B cell (primary cell): ENCODE results near the gene HOXB13. TPM values are rescaled to one million over a fixed set of nuclear protein-coding genes. Genes with fewer than 3 reads are reported as not detected.

Experiments used
- ATAC-seq: fragments of 200-7000 bp; cut with Tn5 transposase; one replicate; pipeline ENCODE4 v1.10.0; 2021; ENCODE audit warnings: low read depth, mild to moderate bottlenecking, moderate number of reproducible peaks, moderate library complexity
- CTCF ChIA-PET: fragments of 350-600 bp; sonication (Branson Sonifier 250); formaldehyde crosslinking; loops from one replicate; lab custom pipeline; 2021; ENCODE audit warnings: antibody characterized with exemption, inconsistent platforms; lab: Charles Lee
- POLR2A ChIA-PET: fragments of 350-600 bp; sonication (Branson Sonifier 250); formaldehyde crosslinking; loops from one replicate; lab custom pipeline; 2021; ENCODE audit warnings: antibody characterized with exemption; lab: Charles Lee
- DNase-seq: peaks from one replicate; pipeline ENCODE4 v3.0.0; 2013
- H2AFZ ChIP-seq: 2 replicates; pipeline ENCODE4 v1.6.1; 2012; ENCODE audit warnings: mild to moderate bottlenecking, low read depth, low read length; ENCODE audit not compliant: insufficient read depth, poor library complexity, severe bottlenecking
- H3K27ac ChIP-seq, 2 donors: 1 replicate in 1 of 2; 2 replicates in 1 of 2; pipeline ENCODE4 v1.5.1; 2012 to 2013; ENCODE audit warnings: low read length in 2 of 2, mild to moderate bottlenecking in 2 of 2, moderate library complexity in 1 of 2
- H3K27me3 ChIP-seq, 4 experiments: fragments of 200-600 bp in 1 of 4; sonication (generic) in 1 of 4; replicated peaks in 1 of 4; 1 replicate in 2 of 4; 2 replicates in 2 of 4; pipeline versions ENCODE4 v1.6.1 to v1.7.0; 2013 to 2016; ENCODE audit warnings: low read length in 3 of 4, mild to moderate bottlenecking in 2 of 4, mixed read lengths in 1 of 4, moderate library complexity in 1 of 4; ENCODE audit not compliant: insufficient read depth in 4 of 4, control insufficient read depth in 3 of 4; ENCODE audit errors: control extremely low read depth in 1 of 4
- H3K36me3 ChIP-seq, 2 experiments: replicated peaks in 1 of 2; 1 replicate in 1 of 2; 2 replicates in 1 of 2; pipeline versions ENCODE4 v1.6.1 to v1.7.1; 2013; ENCODE audit warnings: low read length in 1 of 2; ENCODE audit not compliant: insufficient read depth in 2 of 2, control insufficient read depth in 1 of 2; ENCODE audit errors: control extremely low read depth in 1 of 2, extremely low read depth in 1 of 2
- H3K4me1 ChIP-seq, 2 donors: fragments of 200-600 bp in 1 of 2; sonication (generic) in 1 of 2; 1 replicate in 1 of 2; 2 replicates in 1 of 2; pipeline versions ENCODE4 v1.5.1 to v1.6.1; 2013 to 2017; ENCODE audit warnings: low read length in 2 of 2; ENCODE audit not compliant: control insufficient read depth in 2 of 2, insufficient read depth in 2 of 2
- H3K4me2 ChIP-seq: replicated peaks from 2 replicates; pipeline ENCODE3; 2012; ENCODE audit warnings: mild to moderate bottlenecking, low read depth, low read length; ENCODE audit not compliant: poor library complexity, severe bottlenecking
- H3K4me3 ChIP-seq, 5 experiments: fragments of 200-600 bp in 1 of 5; sonication (generic) in 1 of 5; 1 replicate in 3 of 5; 2 replicates in 2 of 5; pipeline versions ENCODE4 v1.5.1 to v1.7.0; 2011 to 2016; ENCODE audit warnings: low read length in 4 of 5, mild to moderate bottlenecking in 4 of 5, low read depth in 2 of 5, control low read depth in 1 of 5, moderate library complexity in 1 of 5; ENCODE audit not compliant: insufficient read depth in 1 of 5; ENCODE audit errors: control extremely low read depth in 1 of 5, extremely low read depth in 1 of 5
- H3K79me2 ChIP-seq: fragments of 200-600 bp; sonication (generic); one replicate; pipeline ENCODE4 v1.6.0; 2016; ENCODE audit warnings: low read length; ENCODE audit not compliant: control insufficient read depth, insufficient read depth
- H3K9ac ChIP-seq: fragments of 200-600 bp; sonication (generic); 2 replicates; pipeline ENCODE4 v1.6.1; 2017; ENCODE audit warnings: mild to moderate bottlenecking, low read length, moderate library complexity
- H3K9me3 ChIP-seq, 3 donors: one replicate each; pipeline versions ENCODE4 v1.6.1 to v1.7.1; 2013; ENCODE audit warnings: low read length in 2 of 3; ENCODE audit not compliant: control insufficient read depth in 2 of 3, insufficient read depth in 1 of 3; ENCODE audit errors: control extremely low read depth in 1 of 3
- H4K20me1 ChIP-seq: 2 replicates; pipeline ENCODE4 v1.6.0; 2012; ENCODE audit warnings: mild to moderate bottlenecking, low read length; ENCODE audit not compliant: insufficient read depth, control insufficient read depth, poor library complexity, severe bottlenecking
- H3K27ac Mint-ChIP-seq: one replicate; pipeline ENCODE4 v1.8.0; 2021; ENCODE audit warnings: mixed read lengths
- H3K27me3 Mint-ChIP-seq: one replicate; pipeline ENCODE4 v1.8.0; 2021; ENCODE audit warnings: mixed read lengths
- H3K4me1 Mint-ChIP-seq: one replicate; pipeline ENCODE4 v1.8.0; 2021; ENCODE audit warnings: mixed read lengths
- H3K4me3 Mint-ChIP-seq: one replicate; pipeline ENCODE4 v1.8.0; 2021; ENCODE audit warnings: mixed read lengths
- H3K9me3 Mint-ChIP-seq: one replicate; pipeline ENCODE4 v1.8.0; 2022; ENCODE audit warnings: mixed read lengths; ENCODE audit not compliant: insufficient read depth
- CTCF ChIP-seq: fragments of 200-600 bp; IDR thresholded peaks from one replicate; pipeline ENCODE4 v1.8.0; 2022; ENCODE audit warnings: antibody characterized with exemption, mild to moderate bottlenecking
- EZH2 ChIP-seq: IDR thresholded peaks from 2 replicates; pipeline ENCODE4 v1.6.1; 2012; ENCODE audit warnings: borderline replicate concordance, low read depth, mild to moderate bottlenecking, moderate library complexity, low read length; ENCODE audit not compliant: insufficient read depth, poor library complexity, severe bottlenecking
- whole genome bisulfite sequencing: methylation state at CpG from one replicate; pipeline ENCODE4 v1.1.5; 2013; ENCODE audit warnings: missing lambda C conversion rate; ENCODE audit not compliant: insufficient coverage; 5-methylcytosine and 5-hydroxymethylcytosine counted together
- intact Hi-C: fragments of 100-400 bp; cut with micrococcal nuclease; formaldehyde crosslinking; loops from one replicate; pipeline ENCODE4 v1.10.0; 2022
- polyA plus RNA-seq: library from polyadenylated mRNA; depleted of rRNA; stranded (reverse); fragments of >200 nt; gene quantifications from 2 replicates; pipeline ENCODE4 v1.2.3, GENCODE V29; 2012
- total RNA-seq, 2 donors: library from RNA; stranded (reverse); fragments of 120-200 nt in 1 of 2; gene quantifications; 1 replicate in 1 of 2; 2 replicates in 1 of 2; pipeline versions ENCODE4 v1.2.3 to v1.2.4, GENCODE V29; 2013 to 2022

The HOXB13 gene
- total and polyA plus RNA-seq, 2 donors (not counting 1 experiment from before 2014, with no cell fraction given) = not detected

- Histone ChIP-seq H3K27me3 (peaks cover 0 to 100% (median 91%) of the 10 kb centered on the region in 4 experiments), H3K79me2 (no peaks in the 10 kb centered on the region), H3K4me1 (peaks cover 51 to 76% of the 10 kb centered on the region in 2 donors), H3K36me3 (no peaks in the 10 kb centered on the region), H3K4me3 (peak within 1 kb of the TSS in 2 of 5 experiments; percentile 17 to 18), H3K9ac (no peak within 1 kb of the TSS), H3K27ac (no peak within 1 kb of the TSS), H3K4me2 (peak within 1 kb of the TSS; percentile 54), H3K9me3 (peaks cover 2 to 83% (median 13%) of the 10 kb centered on the region in 3 donors), H2AFZ (no peak within 1 kb of the TSS), H4K20me1 (no peaks in the 10 kb centered on the region)
- Mint-ChIP-seq H3K27ac (peak within 1 kb of the TSS; percentile 69), H3K27me3 (peaks cover 84% of the 10 kb centered on the region), H3K9me3 (no peaks in the 10 kb centered on the region), H3K4me1 (peaks cover 39% of the 10 kb centered on the region), H3K4me3 (peak within 1 kb of the TSS; percentile 62)
- ChIA-PET POLR2A (no interaction called here), CTCF (interaction anchor here (0.9 to 2.9 kb wide), 8 partner anchors 13 to 162 kb away, joined by 3 to 21 read pairs (median 10); no protein-coding TSS in a partner anchor)
- intact Hi-C loops = loop anchor here (10.0 kb wide), 1 partner anchor 272 kb away; the partner anchor contains the start of gene IGF2BP1
- 1% methylated on average over 12 of the region's 21 CpGs for WGBS
- DNase-seq = peak; percentile 48
- no peak for ATAC-seq
- TF ChIP-seq CTCF (no peak), EZH2 (no peak)
Observed at GRCh38 chr17:48722915-48723422, 5.6 kb downstream of the HOXB13 start, which contains the start of gene PRAC2. TSS of gene PRAC2 (plus strand) at chr17:48723185. CDS start at chr17:48724411, 1,226 bp downstream.
